PC-3 (cell line): Measurements from ENCODE around the gene TXNDC16. TPM values are rescaled to one million over a fixed set of nuclear protein-coding genes. Genes with fewer than 3 reads are reported as not detected.

Experiments used
- ATAC-seq: fragments of 200-7000 bp; cut with Tn5 transposase; 2 replicates; pipeline ENCODE4 v1.9.1; 2020; ENCODE audit warnings: mild to moderate bottlenecking, moderate library complexity
- BruUV-seq: library from RNA; stranded (reverse); fragments of 400-500 nt; replicated peaks from 2 replicates; lab custom pipeline; 2021; lab: Mats Ljungman, UMichigan
- CTCF ChIA-PET: fragments of 300-600 bp; sonication (Branson Sonifier 250); formaldehyde crosslinking; loops from one replicate; lab custom pipeline; 2022; ENCODE audit warnings: antibody characterized with exemption; lab: Charles Lee
- POLR2A ChIA-PET: fragments of 300-600 bp; sonication (Branson Sonifier 250); formaldehyde crosslinking; loops from one replicate; lab custom pipeline; 2022; ENCODE audit warnings: antibody characterized with exemption; ENCODE audit not compliant: unreplicated experiment; lab: Charles Lee
- DNase-seq: peaks from one replicate; pipeline ENCODE4 v3.0.0-alpha.2; 2015
- H2AFZ ChIP-seq: fragments of 300-600 bp; sonication (generic); 2 replicates; pipeline ENCODE4 v1.6.0; 2016; ENCODE audit warnings: antibody characterized with exemption, low read length
- H3F3A ChIP-seq: fragments of 300-600 bp; sonication (generic); one replicate; pipeline ENCODE4 v1.6.0; 2017; ENCODE audit warnings: antibody characterized with exemption, low read length, control low read depth, mild to moderate bottlenecking; ENCODE audit not compliant: unreplicated experiment
- H3K27ac ChIP-seq: fragments of 300-600 bp; sonication (generic); 2 replicates; pipeline ENCODE4 v1.5.1; 2016; ENCODE audit warnings: mild to moderate bottlenecking, low read length
- H3K27me3 ChIP-seq: fragments of 300-600 bp; sonication (generic); 2 replicates; pipeline ENCODE4 v1.6.1; 2016; ENCODE audit warnings: low read length, mixed read lengths
- H3K36me3 ChIP-seq: fragments of 300-600 bp; sonication (generic); 2 replicates; pipeline ENCODE4 v1.6.1; 2016; ENCODE audit warnings: low read depth, mixed run types, low read length, mixed read lengths
- H3K4me1 ChIP-seq: fragments of 300-600 bp; sonication (generic); 2 replicates; pipeline ENCODE4 v1.5.1; 2016; ENCODE audit warnings: low read length; ENCODE audit not compliant: insufficient read depth
- H3K4me2 ChIP-seq: fragments of 300-600 bp; sonication (generic); 2 replicates; pipeline ENCODE4 v1.6.0; 2016; ENCODE audit warnings: low read length
- H3K4me3 ChIP-seq: fragments of 300-600 bp; sonication (generic); 2 replicates; pipeline ENCODE4 v1.5.1; 2016; ENCODE audit warnings: mild to moderate bottlenecking, low read length, mixed read lengths
- H3K79me2 ChIP-seq: fragments of 300-600 bp; sonication (generic); 2 replicates; pipeline ENCODE4 v1.6.1; 2017; ENCODE audit warnings: low read length, mixed read lengths
- H3K9ac ChIP-seq: fragments of 300-600 bp; sonication (generic); 2 replicates; pipeline ENCODE4 v1.6.0; 2016; ENCODE audit warnings: mild to moderate bottlenecking, low read length
- H3K9me2 ChIP-seq: fragments of 300-600 bp; sonication (generic); replicated peaks from 2 replicates; pipeline ENCODE4 v1.6.1; 2016; ENCODE audit warnings: mixed run types, low read length, mixed read lengths
- H3K9me3 ChIP-seq: fragments of 300-600 bp; sonication (generic); 2 replicates; pipeline ENCODE4 v1.6.1; 2016; ENCODE audit warnings: low read length, mixed read lengths
- H4K20me1 ChIP-seq: fragments of 300-600 bp; sonication (generic); 2 replicates; pipeline ENCODE4 v1.6.1; 2016; ENCODE audit warnings: low read length, mixed read lengths
- EZH2 ChIP-seq: fragments of 300-600 bp; sonication (generic); IDR thresholded peaks from one replicate; pipeline ENCODE4 v1.6.1; 2017; ENCODE audit warnings: antibody characterized with exemption, mild to moderate bottlenecking, low read length; ENCODE audit not compliant: unreplicated experiment
- EZH2phosphoT487 ChIP-seq: fragments of 300-600 bp; sonication (generic); IDR thresholded peaks from 2 replicates; pipeline ENCODE4 v1.6.1; 2018; ENCODE audit warnings: mild to moderate bottlenecking, antibody characterized with exemption, low read length, borderline replicate concordance
- intact Hi-C: fragments of 100-400 bp; cut with micrococcal nuclease; formaldehyde crosslinking; loops from 2 replicates; pipeline ENCODE4 v1.9.0; 2023
- total RNA-seq: library from RNA; depleted of rRNA; stranded (reverse); fragments of >200 nt; gene quantifications from 2 replicates; pipeline ENCODE4 v1.2.3, GENCODE V29; 2014
- TF ChIP-seq, protein P1 (sequence below): fragments of 300-600 bp; sonication (generic); conservative IDR thresholded peaks from 2 replicates; pipeline ENCODE4 v1.5.1; 2017; ENCODE audit warnings: antibody characterized with exemption, low read depth, mild to moderate bottlenecking, low read length

TXNDC16 gene
- total RNA-seq, 1 experiment from 2014 or later, result 4.0 TPM

DNA sequence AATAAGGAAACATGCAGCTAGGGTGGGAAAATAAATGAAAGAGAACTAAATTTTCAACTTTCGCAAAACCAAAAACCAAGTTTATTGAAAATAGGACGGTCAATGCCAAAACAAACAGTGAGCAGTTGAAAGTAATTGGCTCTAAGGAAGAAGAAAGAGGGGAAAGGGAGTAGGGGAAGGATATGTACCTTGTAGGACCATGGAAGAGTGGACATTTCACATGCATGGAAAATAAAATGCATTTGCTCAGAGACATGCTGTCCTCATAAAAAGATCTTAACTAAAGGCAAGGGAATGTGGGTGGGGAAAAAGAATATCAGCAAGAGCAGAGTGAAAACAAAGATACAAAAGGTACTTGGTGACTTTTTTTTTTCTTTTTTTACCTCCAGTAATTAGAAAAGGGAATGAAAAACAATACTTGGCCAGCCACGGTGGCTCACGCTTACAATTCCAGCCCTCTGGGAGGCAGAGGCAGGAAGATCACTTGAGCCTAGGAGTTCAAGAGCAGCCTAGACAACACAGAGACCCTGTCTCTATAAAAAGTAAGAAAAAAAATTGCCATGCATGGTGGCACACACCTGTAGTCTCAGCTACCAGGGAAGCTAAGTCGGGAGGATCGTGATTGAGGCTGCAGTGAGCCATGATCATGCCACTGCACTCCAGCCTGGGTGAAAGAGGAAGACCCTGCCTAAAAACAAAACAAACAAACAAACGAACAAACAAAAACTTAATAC lies 6.6 kb downstream of the TXNDC16 start:
- Histone ChIP-seq H3K9ac (no peak overlapping the region), H3K79me2 (peaks cover 6% of the 10 kb centered on the region; the same call in 1 of the 2 replicates), H2AFZ (no peak overlapping the region), H3K9me2 (no peaks in the 10 kb centered on the region), H4K20me1 (no peaks in the 10 kb centered on the region), H3K4me2 (no peak overlapping the region), H3K4me3 (no peak overlapping the region), H3K9me3 (no peaks in the 10 kb centered on the region), H3K27ac (no peak overlapping the region), H3K4me1 (peaks cover 5% of the 10 kb centered on the region), H3K36me3 (no peaks in the 10 kb centered on the region), H3F3A (no peaks in the 10 kb centered on the region), H3K27me3 (no peaks in the 10 kb centered on the region)
- POLR2A ChIA-PET, result interaction anchor here (0.6 kb wide), 1 partner anchor 361 kb away, joined by 3 read pairs; no protein-coding TSS in a partner anchor
- intact Hi-C loops, result no loop called here
- TF ChIP-seq EZH2, result no peak
- TF ChIP-seq EZH2phosphoT487, result no peak
- TF ChIP-seq, protein P1, sequence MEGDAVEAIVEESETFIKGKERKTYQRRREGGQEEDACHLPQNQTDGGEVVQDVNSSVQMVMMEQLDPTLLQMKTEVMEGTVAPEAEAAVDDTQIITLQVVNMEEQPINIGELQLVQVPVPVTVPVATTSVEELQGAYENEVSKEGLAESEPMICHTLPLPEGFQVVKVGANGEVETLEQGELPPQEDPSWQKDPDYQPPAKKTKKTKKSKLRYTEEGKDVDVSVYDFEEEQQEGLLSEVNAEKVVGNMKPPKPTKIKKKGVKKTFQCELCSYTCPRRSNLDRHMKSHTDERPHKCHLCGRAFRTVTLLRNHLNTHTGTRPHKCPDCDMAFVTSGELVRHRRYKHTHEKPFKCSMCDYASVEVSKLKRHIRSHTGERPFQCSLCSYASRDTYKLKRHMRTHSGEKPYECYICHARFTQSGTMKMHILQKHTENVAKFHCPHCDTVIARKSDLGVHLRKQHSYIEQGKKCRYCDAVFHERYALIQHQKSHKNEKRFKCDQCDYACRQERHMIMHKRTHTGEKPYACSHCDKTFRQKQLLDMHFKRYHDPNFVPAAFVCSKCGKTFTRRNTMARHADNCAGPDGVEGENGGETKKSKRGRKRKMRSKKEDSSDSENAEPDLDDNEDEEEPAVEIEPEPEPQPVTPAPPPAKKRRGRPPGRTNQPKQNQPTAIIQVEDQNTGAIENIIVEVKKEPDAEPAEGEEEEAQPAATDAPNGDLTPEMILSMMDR, result no peak
- CTCF ChIA-PET, result no interaction called here
- BruUV-seq, result no TSS peak
- ATAC-seq (no peak), DNase-seq (no peak)

DNA sequence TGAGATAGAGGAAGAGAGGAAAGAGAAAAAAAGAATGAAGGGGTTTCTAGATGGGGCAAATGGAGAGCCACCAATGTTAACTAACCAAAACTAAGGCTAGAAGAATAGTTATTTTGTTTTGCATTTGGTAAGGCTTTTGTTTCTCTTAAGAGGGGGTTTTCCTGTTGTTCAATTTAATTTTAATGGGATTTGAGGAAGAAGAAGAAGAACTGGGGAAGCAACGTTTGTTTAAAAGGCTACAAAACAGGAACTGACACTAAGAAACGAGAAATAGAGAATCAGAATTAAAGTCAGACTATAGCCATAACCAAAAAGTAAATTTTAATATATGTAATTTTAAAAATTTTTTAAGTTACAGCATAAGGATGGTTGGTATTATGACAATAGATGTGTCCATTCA lies 13.7 kb downstream of the TXNDC16 start:
- H3K27ac ChIP-seq, result no peak overlapping the region
- H3K9ac ChIP-seq, result no peak overlapping the region
- H3K36me3 ChIP-seq, result no peaks in the 10 kb centered on the region; the same call in 1 of the 2 replicates
- CTCF ChIA-PET, result no interaction called here
- H3K4me2 ChIP-seq, result no peak overlapping the region
- BruUV-seq, result no TSS peak
- no peaks in the 10 kb centered on the region for H3K79me2 ChIP-seq
- POLR2A ChIA-PET, result no interaction called here
- H3K9me3 ChIP-seq, result no peaks in the 10 kb centered on the region
- H3K9me2 ChIP-seq, result no peaks in the 10 kb centered on the region
- ATAC-seq (no peak), DNase-seq (no peak)
- TF ChIP-seq EZH2phosphoT487, result no peak
- intact Hi-C loops, result no loop called here
- no peak overlapping the region for H2AFZ ChIP-seq
- no peaks in the 10 kb centered on the region for H3K27me3 ChIP-seq
- no peaks in the 10 kb centered on the region for H3F3A ChIP-seq
- no peak overlapping the region for H3K4me3 ChIP-seq
- H4K20me1 ChIP-seq, result no peaks in the 10 kb centered on the region
- peaks cover 7% of the 10 kb centered on the region; the same call in 1 of the 2 replicates for H3K4me1 ChIP-seq

DNA sequence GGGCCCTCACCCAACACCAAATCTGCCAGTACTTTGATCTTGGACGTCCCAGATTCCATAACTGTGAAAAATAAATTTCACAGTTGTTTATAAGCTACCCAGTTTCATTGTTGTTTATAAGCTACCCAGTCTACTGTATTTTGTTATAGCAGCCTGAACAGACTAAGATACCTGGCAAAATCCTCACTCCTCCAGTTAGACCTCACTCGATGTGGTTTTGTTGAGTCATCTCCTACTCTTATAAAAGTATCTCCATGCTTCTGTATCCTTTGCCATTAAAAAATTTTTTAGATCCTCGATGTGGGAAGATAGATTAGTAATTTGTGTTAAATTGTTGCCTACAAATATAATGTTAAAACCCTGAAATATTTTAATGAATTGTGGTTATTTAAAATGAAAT lies 16.0 kb downstream of the TXNDC16 start:
- no peak overlapping the region for H2AFZ ChIP-seq
- H3K9me2 ChIP-seq, result no peaks in the 10 kb centered on the region
- no peaks in the 10 kb centered on the region; the same call in 1 of the 2 replicates for H3K36me3 ChIP-seq
- H3K4me3 ChIP-seq, result no peak overlapping the region
- CTCF ChIA-PET, result no interaction called here
- TF ChIP-seq EZH2phosphoT487 (no peak), EZH2 (no peak)
- TF ChIP-seq, protein P1, result no peak
- H3K9ac ChIP-seq, result no peak overlapping the region
- H4K20me1 ChIP-seq, result no peaks in the 10 kb centered on the region
- H3K79me2 ChIP-seq, result no peaks in the 10 kb centered on the region
- H3K4me1 ChIP-seq, result peaks cover 7% of the 10 kb centered on the region; the same call in 1 of the 2 replicates
- H3K4me2 ChIP-seq, result no peak overlapping the region
- peak; percentile 98 for ATAC-seq
- no TSS peak for BruUV-seq
- H3K27me3 ChIP-seq, result no peaks in the 10 kb centered on the region
- intact Hi-C loops, result no loop called here
- POLR2A ChIA-PET, result no interaction called here
- H3K27ac ChIP-seq, result no peak overlapping the region
- no peaks in the 10 kb centered on the region for H3K9me3 ChIP-seq
- peak; percentile 59 for DNase-seq
- no peaks in the 10 kb centered on the region for H3F3A ChIP-seq
